HS-5 (cell line): Measurements from ENCODE around the gene GJD3.
"Not testable (repeated sequence)": the region's sequence is repeated elsewhere in the genome, so short reads cannot be mapped to it uniquely, and the experiment has no call there.

Source experiments
- DNase-seq: peaks from one replicate; pipeline ENCODE4 v3.0.0-alpha.2; 2012; ENCODE audit warnings: low read depth

Gene GJD3

GRCh38 chr17:40364121-40364861 is at the start of gene GJD3:
Gene GJD3 (minus strand): TSS chr17:40364737. CDS start chr17:40363815, 922 bp downstream.
- no peak for DNase-seq

- not testable (repeated sequence) for DNase-seq
Observed at GRCh38 chr17:40414312-40414711, 49.8 kb upstream of the GJD3 start.

GRCh38 chr17:40412880-40413279 is 48.3 kb upstream of the GJD3 start:
- no peak for DNase-seq

GRCh38 chr17:40411821-40412220 is 47.3 kb upstream of the GJD3 start:
- DNase-seq = no peak

GRCh38 chr17:40410082-40410481 is 45.5 kb upstream of the GJD3 start:
- no peak for DNase-seq

GRCh38 chr17:40409540-40409939 is 45.0 kb upstream of the GJD3 start:
- not testable (repeated sequence) for DNase-seq

- no peak for DNase-seq
Observed at GRCh38 chr17:40407460-40407859, 42.9 kb upstream of the GJD3 start.

- DNase-seq = no peak
Observed at GRCh38 chr17:40404003-40404402, 39.5 kb upstream of the GJD3 start.

- no peak for DNase-seq
Observed at GRCh38 chr17:40402668-40403067, 38.1 kb upstream of the GJD3 start.

- no peak for DNase-seq
Observed at GRCh38 chr17:40399185-40399584, 34.6 kb upstream of the GJD3 start.

GRCh38 chr17:40386555-40386954 is 22.0 kb upstream of the GJD3 start:
- DNase-seq = not testable (repeated sequence)

- DNase-seq = no peak
Observed at GRCh38 chr17:40382251-40382650, 17.7 kb upstream of the GJD3 start.

- no peak for DNase-seq
Observed at GRCh38 chr17:40378966-40379365, 14.4 kb upstream of the GJD3 start.

GRCh38 chr17:40377832-40378231 is 13.3 kb upstream of the GJD3 start:
- no peak for DNase-seq

- DNase-seq = not testable (repeated sequence)
Observed at GRCh38 chr17:40376541-40376940, 12.0 kb upstream of the GJD3 start.

GRCh38 chr17:40375786-40376185 is 11.2 kb upstream of the GJD3 start:
- not testable (repeated sequence) for DNase-seq

GRCh38 chr17:40374821-40375498 is 10.4 kb upstream of the GJD3 start:
- no peak for DNase-seq

GRCh38 chr17:40373999-40374398 is 9.5 kb upstream of the GJD3 start:
- no peak for DNase-seq

GRCh38 chr17:40373324-40373723 is 8.8 kb upstream of the GJD3 start:
- DNase-seq = no peak

- DNase-seq = not testable (repeated sequence)
Observed at GRCh38 chr17:40372644-40373043, 8.1 kb upstream of the GJD3 start.

- DNase-seq = no peak
Observed at GRCh38 chr17:40372031-40372430, 7.5 kb upstream of the GJD3 start.

- DNase-seq = no peak
Observed at GRCh38 chr17:40371261-40371929, 6.9 kb upstream of the GJD3 start.

- DNase-seq = no peak
Observed at GRCh38 chr17:40369923-40370322, 5.4 kb upstream of the GJD3 start.
